Measurements from ENCODE around the gene SMAD3.

- TF ChIP-seq CTCF (IDR thresholded peaks at IDR 0.05) = no peak
- no peak for TF ChIP-seq EZH2 (IDR thresholded peaks at IDR 0.05; ENCODE audit: borderline replicate concordance, insufficient read depth, low read depth, low read length, poor library complexity, severe bottlenecking)
Observed at GRCh38 chr15:67240235-67241131, 175.1 kb downstream of the SMAD3 start.
